Activated CD4-positive, alpha-beta T cell treated with anti-CD3 and anti-CD28 coated beads for 48 hours (primary cell): ENCODE data around the gene MAP3K9.

Source experiments
- DNase-seq: peaks from one replicate; pipeline ENCODE4 v3.0.0-alpha.2; 2020

The MAP3K9 gene

DNA sequence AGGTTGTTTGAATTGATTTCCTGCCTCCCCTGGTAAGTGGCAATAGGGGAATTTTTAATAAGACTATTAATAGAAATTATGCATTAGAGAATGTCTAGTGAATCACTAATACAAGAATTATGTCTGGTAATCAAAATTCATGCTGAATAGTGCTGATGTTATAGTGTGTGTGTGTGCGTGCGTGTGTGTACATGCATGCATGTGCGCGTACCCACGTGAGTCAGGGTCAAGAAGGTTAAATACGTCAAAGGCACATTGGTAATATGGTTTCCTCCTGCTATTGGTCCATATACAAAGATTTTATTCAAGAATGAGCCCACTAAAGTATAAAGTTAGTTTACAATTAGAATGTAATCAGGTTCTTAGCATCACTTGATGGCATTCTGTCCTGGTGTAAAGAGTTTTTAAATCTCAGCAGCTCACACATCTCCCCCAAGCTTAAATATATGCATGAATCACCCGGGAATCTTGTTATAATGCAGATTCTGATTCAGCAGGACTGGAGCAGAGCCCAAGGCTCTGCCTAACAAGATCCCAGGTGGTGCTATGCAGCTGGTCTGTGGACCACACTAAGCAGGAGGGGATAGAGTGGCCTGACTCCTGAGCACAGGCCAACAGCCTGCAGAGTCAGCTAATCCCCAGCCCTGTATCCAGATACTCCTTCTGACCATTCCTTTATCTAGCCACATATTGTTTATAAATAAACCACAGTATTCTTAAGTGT lies 123.7 kb downstream of the MAP3K9 start:
- no peak for DNase-seq

DNA sequence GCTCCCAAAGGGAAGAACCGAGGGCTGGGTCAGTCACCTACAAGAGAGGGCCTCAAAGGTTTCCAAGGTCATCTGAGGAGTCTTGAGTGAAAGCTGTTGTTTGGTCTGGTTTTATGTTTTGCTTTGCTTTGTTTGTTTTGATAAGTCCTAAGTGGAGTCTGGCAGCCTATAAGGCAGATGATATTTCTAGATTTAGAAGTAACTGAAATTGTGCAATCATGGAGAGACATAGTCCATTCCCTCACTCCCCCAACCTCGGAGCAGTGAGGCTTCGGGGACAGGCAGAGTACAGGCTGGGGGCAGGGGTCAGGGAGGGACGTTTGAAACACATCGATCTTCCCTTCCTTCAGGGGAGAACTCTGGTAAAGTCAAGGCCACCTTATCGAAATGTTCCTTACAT lies 125.3 kb downstream of the MAP3K9 start:
- DNase-seq, result no peak

DNA sequence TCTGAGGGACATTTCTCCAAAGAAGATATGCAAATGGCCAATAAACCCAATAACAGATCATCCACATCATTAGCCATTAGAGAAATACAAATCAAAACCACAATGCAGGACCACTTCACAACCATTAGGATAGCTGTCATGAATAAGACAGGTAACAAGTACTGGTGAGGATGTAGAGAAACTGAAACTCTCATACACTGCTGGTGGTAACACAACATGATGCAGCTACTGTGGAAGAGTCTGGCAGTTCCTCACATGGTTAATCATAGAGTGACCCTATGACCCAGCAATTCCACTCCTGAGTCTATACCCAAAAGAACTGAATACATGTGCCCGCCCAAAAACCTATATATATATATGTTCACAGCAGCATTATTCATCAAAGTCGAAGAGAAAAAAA lies 128.6 kb downstream of the MAP3K9 start:
- DNase-seq, result no peak

DNA sequence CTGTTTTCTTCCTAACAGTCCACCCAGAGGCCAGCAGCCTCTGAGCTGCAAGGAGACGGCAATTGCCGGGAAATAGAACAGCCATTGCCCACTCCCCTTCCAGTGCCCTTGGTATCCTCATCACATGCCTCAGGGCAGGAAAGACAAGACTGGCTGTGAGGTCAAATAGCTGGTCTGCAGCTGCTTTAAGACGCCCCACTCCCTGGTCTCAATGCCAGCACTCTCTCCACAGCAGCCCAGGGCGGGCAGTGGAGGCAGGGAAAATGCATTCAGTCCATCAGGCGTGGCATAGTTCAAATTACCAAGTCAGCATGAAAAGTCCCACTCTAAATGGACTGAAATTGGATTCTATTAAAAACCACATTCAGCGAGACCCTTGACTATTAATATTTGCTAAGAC lies 132.0 kb downstream of the MAP3K9 start:
- no peak for DNase-seq
